Endothelial cell (in vitro differentiated cells): ENCODE results near the gene FDX1. TPM values are rescaled to one million over a fixed set of nuclear protein-coding genes. Genes with fewer than 3 reads are reported as not detected.

Experiments used
- DNase-seq: peaks from one replicate; pipeline ENCODE4 v3.0.0; 2021; ENCODE audit warnings: low spot score
- H3K27ac Mint-ChIP-seq: one replicate; pipeline ENCODE4 v1.8.0; 2021; ENCODE audit warnings: mixed read lengths, inconsistent platforms; ENCODE audit not compliant: unreplicated experiment
- H3K27me3 Mint-ChIP-seq: one replicate; pipeline ENCODE4 v1.8.0; 2021; ENCODE audit warnings: mild to moderate bottlenecking, moderate library complexity, mixed read lengths, inconsistent platforms; ENCODE audit not compliant: unreplicated experiment
- H3K36me3 Mint-ChIP-seq: one replicate; pipeline ENCODE4 v1.8.0; 2021; ENCODE audit warnings: mild to moderate bottlenecking, low read depth, mixed read lengths, inconsistent platforms; ENCODE audit not compliant: unreplicated experiment
- H3K4me1 Mint-ChIP-seq: one replicate; pipeline ENCODE4 v1.8.0; 2021; ENCODE audit warnings: mild to moderate bottlenecking, mixed read lengths, inconsistent platforms; ENCODE audit not compliant: unreplicated experiment
- H3K4me3 Mint-ChIP-seq: one replicate; pipeline ENCODE4 v1.8.0; 2021; ENCODE audit warnings: mild to moderate bottlenecking, mixed read lengths, inconsistent platforms; ENCODE audit not compliant: unreplicated experiment
- H3K9me3 Mint-ChIP-seq: one replicate; pipeline ENCODE4 v1.8.0; 2021; ENCODE audit warnings: mixed read lengths, inconsistent platforms; ENCODE audit not compliant: unreplicated experiment
- total RNA-seq: library from RNA; stranded (reverse); fragmentation: NEBNext Ultra II Directional; extraction: Animal tissue kit (Norgen Biotek cat#: 25700); gene quantifications from one replicate; pipeline ENCODE4 v1.2.1, GENCODE V29; 2021; ENCODE audit not compliant: unreplicated experiment
- TF ChIP-seq, protein P1 (sequence below): fragments of 200-600 bp; sonication (generic); IDR thresholded peaks from one replicate; pipeline ENCODE4 v1.5.0; 2021; ENCODE audit warnings: antibody characterized with exemption; ENCODE audit not compliant: unreplicated experiment

The FDX1 gene
- total RNA-seq, 1 donor from 2014 or later, result 14.3 TPM

DNA sequence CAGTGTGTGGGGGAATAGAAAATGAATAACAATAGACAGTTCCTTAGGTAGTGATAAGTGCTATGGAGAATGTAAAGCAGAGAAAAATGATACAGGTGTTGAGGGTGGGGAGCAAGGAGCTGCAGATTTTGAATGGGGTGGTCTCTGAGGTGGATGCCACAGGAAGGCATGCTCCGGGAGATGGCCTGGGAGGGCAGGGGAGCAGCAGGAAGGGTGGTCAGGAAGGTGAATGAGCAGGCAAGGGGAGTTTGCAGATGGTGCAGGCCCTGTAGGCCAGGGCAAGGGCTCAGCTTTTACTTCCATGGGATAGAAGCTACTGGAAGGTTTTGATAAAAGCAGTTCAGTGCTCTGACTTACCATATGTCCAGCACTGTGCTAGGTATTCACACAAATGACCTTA, 44.8 kb downstream of the FDX1 start:
- no peak for DNase-seq
- peaks cover 2% of the 10 kb centered on the region for H3K27me3 Mint-ChIP-seq
- no peaks in the 10 kb centered on the region for H3K36me3 Mint-ChIP-seq
- TF ChIP-seq, protein P1, sequence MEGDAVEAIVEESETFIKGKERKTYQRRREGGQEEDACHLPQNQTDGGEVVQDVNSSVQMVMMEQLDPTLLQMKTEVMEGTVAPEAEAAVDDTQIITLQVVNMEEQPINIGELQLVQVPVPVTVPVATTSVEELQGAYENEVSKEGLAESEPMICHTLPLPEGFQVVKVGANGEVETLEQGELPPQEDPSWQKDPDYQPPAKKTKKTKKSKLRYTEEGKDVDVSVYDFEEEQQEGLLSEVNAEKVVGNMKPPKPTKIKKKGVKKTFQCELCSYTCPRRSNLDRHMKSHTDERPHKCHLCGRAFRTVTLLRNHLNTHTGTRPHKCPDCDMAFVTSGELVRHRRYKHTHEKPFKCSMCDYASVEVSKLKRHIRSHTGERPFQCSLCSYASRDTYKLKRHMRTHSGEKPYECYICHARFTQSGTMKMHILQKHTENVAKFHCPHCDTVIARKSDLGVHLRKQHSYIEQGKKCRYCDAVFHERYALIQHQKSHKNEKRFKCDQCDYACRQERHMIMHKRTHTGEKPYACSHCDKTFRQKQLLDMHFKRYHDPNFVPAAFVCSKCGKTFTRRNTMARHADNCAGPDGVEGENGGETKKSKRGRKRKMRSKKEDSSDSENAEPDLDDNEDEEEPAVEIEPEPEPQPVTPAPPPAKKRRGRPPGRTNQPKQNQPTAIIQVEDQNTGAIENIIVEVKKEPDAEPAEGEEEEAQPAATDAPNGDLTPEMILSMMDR, result no peak
- H3K4me3 Mint-ChIP-seq, result no peak overlapping the region
- no peak overlapping the region for H3K27ac Mint-ChIP-seq
- no peaks in the 10 kb centered on the region for H3K9me3 Mint-ChIP-seq
- H3K4me1 Mint-ChIP-seq, result peaks cover 24% of the 10 kb centered on the region

DNA sequence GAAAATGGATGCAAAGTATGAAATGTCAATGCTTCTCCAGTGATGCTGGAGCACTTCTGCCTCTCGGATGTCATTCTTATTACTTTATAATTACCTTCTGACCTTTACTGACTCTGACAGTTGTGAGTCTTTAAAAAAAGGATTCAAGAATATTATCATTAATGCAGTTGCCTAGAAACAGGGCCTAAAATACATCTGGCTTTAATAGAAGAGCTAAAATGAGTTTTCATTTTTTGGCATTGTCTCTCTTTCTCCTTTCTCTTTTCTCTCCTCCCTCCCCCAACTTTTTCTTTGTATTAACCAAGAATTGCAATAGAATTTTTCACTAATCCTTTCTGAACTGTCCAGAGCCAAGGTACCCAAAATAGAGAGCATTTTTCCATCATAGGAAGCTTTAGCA, 45.9 kb downstream of the FDX1 start:
- no peaks in the 10 kb centered on the region for H3K36me3 Mint-ChIP-seq
- no peaks in the 10 kb centered on the region for H3K9me3 Mint-ChIP-seq
- no peak for DNase-seq
- no peak overlapping the region for H3K27ac Mint-ChIP-seq
- peaks cover 24% of the 10 kb centered on the region for H3K4me1 Mint-ChIP-seq
- peaks cover 2% of the 10 kb centered on the region for H3K27me3 Mint-ChIP-seq
- TF ChIP-seq, protein P1, result no peak
- no peak overlapping the region for H3K4me3 Mint-ChIP-seq

DNA sequence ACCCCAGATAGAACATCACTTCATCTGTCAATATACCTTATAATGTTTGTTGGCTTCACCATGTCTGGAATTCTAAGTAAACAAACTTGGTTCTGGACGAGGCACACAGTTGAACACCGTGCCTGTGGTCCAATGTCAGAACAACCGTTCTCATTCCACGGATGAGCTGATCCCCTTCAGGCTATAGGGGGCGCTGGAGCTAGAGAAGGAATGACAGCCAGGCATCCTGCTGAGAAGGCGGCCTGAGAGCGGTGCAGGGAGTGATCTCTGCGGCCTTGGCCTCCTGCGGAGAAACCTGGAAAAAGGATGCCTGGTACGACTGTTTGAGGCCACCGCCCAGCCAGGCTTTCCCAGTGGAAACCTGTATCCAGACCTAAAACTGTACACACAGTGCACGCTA, 48.7 kb downstream of the FDX1 start:
- TF ChIP-seq, protein P1, result peak; percentile 46
- Mint-ChIP-seq H3K4me1 (peaks cover 24% of the 10 kb centered on the region), H3K27me3 (peaks cover 2% of the 10 kb centered on the region), H3K36me3 (no peaks in the 10 kb centered on the region), H3K27ac (no peak overlapping the region), H3K9me3 (no peaks in the 10 kb centered on the region), H3K4me3 (no peak overlapping the region)
- peak; percentile 45 for DNase-seq

DNA sequence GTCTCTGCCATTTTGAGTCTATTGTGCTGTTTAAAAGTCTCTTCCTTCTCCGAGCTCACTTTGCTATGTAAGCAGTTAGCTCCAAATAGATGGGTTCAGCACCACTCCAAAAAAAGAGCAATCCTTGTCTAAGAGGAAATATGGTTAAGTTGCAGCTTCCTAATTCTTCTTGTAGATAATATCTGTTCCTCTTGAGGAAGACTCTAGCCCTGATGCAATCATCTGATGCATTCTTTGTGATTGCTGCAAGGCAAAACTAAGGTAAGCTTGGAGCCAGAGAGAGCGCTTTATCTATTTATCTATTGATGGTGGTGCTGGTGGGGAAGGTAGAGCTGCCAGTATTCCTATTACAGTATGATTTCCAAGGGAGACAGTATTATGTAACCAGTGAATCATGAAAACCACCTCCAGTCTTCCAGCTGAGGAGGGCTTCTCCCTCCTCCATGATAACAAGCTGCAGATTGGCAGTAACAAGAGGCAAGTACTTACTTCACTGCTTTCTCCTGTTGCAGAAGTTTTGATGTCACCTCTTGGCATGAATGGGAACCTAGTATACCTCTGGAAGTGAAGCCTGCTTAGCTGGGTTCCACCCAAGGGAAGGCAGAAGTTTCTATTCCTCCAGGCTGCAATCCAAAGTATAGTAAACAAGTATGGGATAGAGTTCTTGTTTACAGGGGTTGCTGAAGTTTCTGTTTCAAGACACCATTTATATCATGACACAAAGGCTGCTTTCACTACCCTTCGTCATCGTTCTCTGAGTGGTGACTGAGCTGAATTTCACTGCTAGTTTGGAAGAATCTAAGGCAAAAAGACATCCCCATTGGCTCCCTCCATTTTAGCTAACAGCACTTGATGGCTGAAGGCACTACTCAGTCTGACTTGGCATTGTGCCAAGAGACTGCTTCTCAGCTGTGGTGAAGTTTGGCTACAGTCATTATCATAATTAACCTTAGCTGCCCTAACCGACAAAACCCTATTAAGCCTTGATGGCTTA, 49.7 kb downstream of the FDX1 start:
- Mint-ChIP-seq H3K4me1 (peaks cover 14% of the 10 kb centered on the region), H3K27ac (no peak overlapping the region), H3K9me3 (no peaks in the 10 kb centered on the region), H3K27me3 (peaks cover 2% of the 10 kb centered on the region), H3K36me3 (no peaks in the 10 kb centered on the region), H3K4me3 (no peak overlapping the region)
- no peak for DNase-seq
- TF ChIP-seq, protein P1, result no peak

DNA sequence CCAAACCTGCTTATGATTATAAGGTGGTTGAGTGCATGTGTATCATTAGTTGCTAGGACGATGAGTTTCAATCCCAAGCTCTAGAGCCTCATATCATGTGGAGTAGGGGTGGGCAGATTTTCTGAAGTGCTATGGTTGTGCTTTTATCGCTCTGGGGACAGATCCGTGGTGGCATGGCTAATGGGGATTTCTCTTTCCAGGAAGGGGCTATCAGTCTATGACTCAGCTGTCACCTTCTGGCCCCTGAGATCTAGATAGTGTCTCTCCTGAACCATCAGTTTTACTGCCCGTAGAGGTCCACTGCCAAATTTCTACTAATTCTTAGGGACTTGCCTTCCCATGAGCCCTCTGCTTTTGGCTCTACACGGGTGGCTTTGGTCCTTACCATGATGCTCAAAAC, 51.8 kb downstream of the FDX1 start:
- Mint-ChIP-seq H3K27ac (no peak overlapping the region), H3K4me3 (no peak overlapping the region), H3K36me3 (no peaks in the 10 kb centered on the region), H3K4me1 (peaks cover 9% of the 10 kb centered on the region), H3K27me3 (peaks cover 4% of the 10 kb centered on the region), H3K9me3 (no peaks in the 10 kb centered on the region)
- TF ChIP-seq, protein P1, result no peak
- no peak for DNase-seq
